Left ventricle myocardium inferior (tissue), 1 donor: ENCODE data around the gene MLF1. TPM values are rescaled to one million over a fixed set of nuclear protein-coding genes. Genes with fewer than 3 reads are reported as not detected.
A peak's percentile ranks its signal among the peaks of the same experiment; 100 is the strongest.

Experiments
- DNase-seq: peaks from one replicate; pipeline ENCODE4 v3.0.0-alpha.2; 2020
- H3K27ac ChIP-seq: fragments of 200-600 bp; replicated peaks from 2 replicates; pipeline ENCODE4 v1.8.0; 2021
- H3K27me3 ChIP-seq: fragments of 200-600 bp; 2 replicates; pipeline ENCODE4 v1.8.0; 2021; ENCODE audit warnings: low read depth
- H3K36me3 ChIP-seq: fragments of 200-600 bp; 2 replicates; pipeline ENCODE4 v1.8.0; 2021
- H3K4me1 ChIP-seq: fragments of 200-600 bp; 2 replicates; pipeline ENCODE4 v1.8.0; 2021
- H3K4me3 ChIP-seq: fragments of 200-600 bp; 2 replicates; pipeline ENCODE4 v1.8.0; 2021; ENCODE audit warnings: mild to moderate bottlenecking, moderate library complexity
- H3K9me3 ChIP-seq: fragments of 200-600 bp; replicated peaks from 2 replicates; pipeline ENCODE4 v1.8.0; 2021
- intact Hi-C: fragments of 100-400 bp; cut with micrococcal nuclease; formaldehyde crosslinking; loops from one replicate; pipeline ENCODE4 v1.11.0; 2022
- total RNA-seq: library from RNA; stranded (reverse); fragmentation: NEBNext Ultra II Directional; extraction: Animal tissue kit (Norgen Biotek cat#: 25700); gene quantifications from one replicate; pipeline ENCODE4 v1.2.1, GENCODE V29; 2021
- TF ChIP-seq, protein P1 (sequence below): fragments of 200-600 bp; IDR thresholded peaks from 2 replicates; pipeline ENCODE4 v1.8.0; 2021; ENCODE audit warnings: antibody characterized with exemption, mild to moderate bottlenecking, borderline replicate concordance
- donor health status: DM: no; HTN: yes; CAD: no; lungs with severe emphysema.

Gene MLF1
- total RNA-seq, 1 donor from 2014 or later, result 200 TPM

DNA sequence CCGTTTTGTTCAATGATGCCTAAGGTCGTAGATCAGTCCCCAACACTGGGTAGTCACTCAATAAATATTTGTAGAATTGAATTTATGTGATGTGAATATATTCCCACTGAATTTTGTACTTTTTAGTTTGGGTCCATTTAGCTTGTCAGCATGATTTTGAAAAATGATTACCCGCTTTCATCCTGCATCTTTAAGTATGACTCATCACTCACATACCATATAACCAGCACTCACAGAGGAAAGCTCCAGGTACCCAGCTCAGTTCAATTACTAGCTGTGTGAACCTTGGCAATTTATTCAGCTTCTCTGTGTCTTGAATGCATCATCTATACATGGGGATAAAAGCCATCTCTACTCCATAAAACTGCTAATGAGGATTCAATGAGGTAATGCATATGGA, 2.2 kb upstream of the MLF1 start:
- Histone ChIP-seq H3K27me3 (no peaks in the 10 kb centered on the region), H3K4me1 (peaks cover 35% of the 10 kb centered on the region), H3K27ac (peak overlapping the region; percentile 87), H3K4me3 (no peak overlapping the region), H3K36me3 (no peaks in the 10 kb centered on the region), H3K9me3 (peaks cover 3% of the 10 kb centered on the region)
- intact Hi-C loops, result no loop called here
- TF ChIP-seq, protein P1, sequence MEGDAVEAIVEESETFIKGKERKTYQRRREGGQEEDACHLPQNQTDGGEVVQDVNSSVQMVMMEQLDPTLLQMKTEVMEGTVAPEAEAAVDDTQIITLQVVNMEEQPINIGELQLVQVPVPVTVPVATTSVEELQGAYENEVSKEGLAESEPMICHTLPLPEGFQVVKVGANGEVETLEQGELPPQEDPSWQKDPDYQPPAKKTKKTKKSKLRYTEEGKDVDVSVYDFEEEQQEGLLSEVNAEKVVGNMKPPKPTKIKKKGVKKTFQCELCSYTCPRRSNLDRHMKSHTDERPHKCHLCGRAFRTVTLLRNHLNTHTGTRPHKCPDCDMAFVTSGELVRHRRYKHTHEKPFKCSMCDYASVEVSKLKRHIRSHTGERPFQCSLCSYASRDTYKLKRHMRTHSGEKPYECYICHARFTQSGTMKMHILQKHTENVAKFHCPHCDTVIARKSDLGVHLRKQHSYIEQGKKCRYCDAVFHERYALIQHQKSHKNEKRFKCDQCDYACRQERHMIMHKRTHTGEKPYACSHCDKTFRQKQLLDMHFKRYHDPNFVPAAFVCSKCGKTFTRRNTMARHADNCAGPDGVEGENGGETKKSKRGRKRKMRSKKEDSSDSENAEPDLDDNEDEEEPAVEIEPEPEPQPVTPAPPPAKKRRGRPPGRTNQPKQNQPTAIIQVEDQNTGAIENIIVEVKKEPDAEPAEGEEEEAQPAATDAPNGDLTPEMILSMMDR, result no peak
- DNase-seq, result no peak

DNA sequence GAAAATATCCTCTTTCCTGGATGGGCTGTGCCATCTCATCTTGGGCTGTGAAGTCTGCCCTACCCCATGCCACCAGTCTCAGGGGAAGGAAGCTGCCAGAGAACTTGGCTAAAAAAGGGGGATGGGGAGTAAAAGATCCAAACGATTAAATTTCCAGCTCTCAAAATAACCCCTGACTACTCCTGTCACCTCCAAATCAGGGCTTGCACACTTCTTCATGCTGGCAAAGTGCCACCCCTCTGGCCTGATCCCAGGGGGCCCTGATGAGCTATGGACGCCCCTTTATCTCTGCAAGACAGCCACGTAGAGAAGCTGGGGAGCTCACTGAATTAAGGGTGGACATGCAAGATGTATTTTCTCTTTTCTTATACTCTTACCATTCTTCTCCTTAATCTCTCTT, 1.2 kb upstream of the MLF1 start:
- no peaks in the 10 kb centered on the region for H3K27me3 ChIP-seq
- peaks cover 3% of the 10 kb centered on the region for H3K9me3 ChIP-seq
- TF ChIP-seq, protein P1, result no peak
- H3K27ac ChIP-seq, result peak overlapping the region; percentile 87
- DNase-seq, result no peak
- H3K36me3 ChIP-seq, result no peaks in the 10 kb centered on the region
- intact Hi-C loops, result no loop called here
- peaks cover 31% of the 10 kb centered on the region for H3K4me1 ChIP-seq
- no peak overlapping the region for H3K4me3 ChIP-seq

DNA sequence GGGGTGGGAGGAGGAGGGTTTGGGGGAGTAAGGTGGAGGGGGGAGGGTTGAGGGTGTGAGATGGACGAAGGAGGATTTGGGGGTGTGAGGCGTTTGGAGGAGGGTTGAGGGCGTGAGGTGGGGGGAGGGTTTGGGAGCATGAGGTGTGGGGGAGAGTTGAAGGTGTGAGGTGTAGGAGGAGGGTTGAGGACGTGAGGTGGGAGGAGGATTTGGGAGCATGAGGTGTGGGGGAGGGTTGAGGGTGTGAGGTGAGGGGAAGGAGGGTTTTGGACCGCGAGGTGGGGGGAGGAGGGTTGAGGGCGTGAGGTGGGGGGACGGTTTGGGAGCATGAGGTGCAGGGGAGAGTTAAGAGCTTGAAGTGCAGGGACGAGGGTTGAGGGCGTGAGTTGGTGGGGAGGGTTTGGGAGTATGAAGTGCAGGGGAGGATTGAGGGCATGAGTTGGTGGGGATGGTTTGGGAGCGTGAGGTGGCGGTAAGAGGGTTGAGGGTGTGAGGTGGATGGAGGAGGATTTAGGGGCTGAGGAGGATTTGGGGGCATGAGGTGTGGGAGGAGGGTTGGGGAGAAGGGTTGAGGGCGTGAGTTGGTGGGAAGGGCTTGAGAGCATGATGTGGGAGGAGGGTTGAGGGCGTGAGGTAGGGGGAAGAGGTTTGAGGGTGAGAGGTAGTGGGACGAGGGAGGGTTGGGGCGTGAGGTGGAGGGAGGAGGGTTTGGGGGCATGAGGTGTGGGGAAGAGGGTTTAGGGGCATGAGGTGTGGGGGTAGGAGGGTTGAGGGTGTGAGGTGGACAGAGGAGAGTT, 1.2 kb downstream of the MLF1 start:
- H3K9me3 ChIP-seq, result no peaks in the 10 kb centered on the region
- no peak for DNase-seq
- TF ChIP-seq, protein P1, result no peak
- intact Hi-C loops, result no loop called here
- no peaks in the 10 kb centered on the region for H3K36me3 ChIP-seq
- peaks cover 49% of the 10 kb centered on the region for H3K4me1 ChIP-seq
- H3K27me3 ChIP-seq, result no peaks in the 10 kb centered on the region
- H3K27ac ChIP-seq, result peak overlapping the region; percentile 62
- peak overlapping the region; percentile 86 for H3K4me3 ChIP-seq

DNA sequence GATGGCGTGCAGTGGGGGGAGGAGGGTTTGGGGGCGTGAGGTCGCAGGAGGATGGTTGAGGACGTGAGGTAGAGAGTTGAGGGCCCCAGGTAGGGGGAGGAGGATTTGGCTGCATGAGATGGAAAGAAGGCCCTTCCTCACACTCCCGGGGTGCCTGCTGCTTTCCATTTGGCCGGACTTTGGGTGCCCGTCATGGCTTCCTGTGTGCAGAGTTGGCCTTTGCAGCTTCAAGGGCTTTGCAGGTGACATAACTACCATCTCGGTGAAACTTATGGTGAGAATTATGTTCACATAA, 1.7 kb downstream of the MLF1 start:
- peak overlapping the region; percentile 62 for H3K27ac ChIP-seq
- intact Hi-C loops, result no loop called here
- H3K4me1 ChIP-seq, result peaks cover 55% of the 10 kb centered on the region
- TF ChIP-seq, protein P1, result no peak
- H3K4me3 ChIP-seq, result peak overlapping the region; percentile 86
- H3K36me3 ChIP-seq, result no peaks in the 10 kb centered on the region
- no peaks in the 10 kb centered on the region for H3K27me3 ChIP-seq
- DNase-seq, result no peak
- no peaks in the 10 kb centered on the region for H3K9me3 ChIP-seq

DNA sequence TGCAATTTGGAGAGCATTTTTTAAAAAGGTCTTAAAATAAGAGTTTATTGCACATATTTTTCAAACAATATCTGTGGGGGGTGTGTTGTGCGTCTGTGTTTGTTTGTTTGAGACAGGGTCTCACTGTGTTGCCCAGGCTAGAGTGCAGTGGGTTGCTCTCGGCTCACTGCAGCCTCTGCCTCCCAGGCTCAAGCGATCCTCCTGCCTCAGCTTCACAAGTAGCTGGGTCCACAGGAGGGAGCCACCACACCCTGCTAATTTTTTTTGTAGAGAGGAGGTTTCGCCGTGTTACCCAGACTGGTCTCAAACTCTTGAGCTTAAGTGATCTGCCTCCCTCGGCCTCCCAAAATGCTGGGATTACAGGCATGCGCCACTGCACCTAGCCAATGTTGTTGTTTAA, 2.7 kb downstream of the MLF1 start:
- no peaks in the 10 kb centered on the region for H3K27me3 ChIP-seq
- no peaks in the 10 kb centered on the region for H3K9me3 ChIP-seq
- no peaks in the 10 kb centered on the region for H3K36me3 ChIP-seq
- intact Hi-C loops, result no loop called here
- no peak for DNase-seq
- peak overlapping the region; percentile 42 for H3K27ac ChIP-seq
- peak overlapping the region; percentile 86 for H3K4me3 ChIP-seq
- TF ChIP-seq, protein P1, result peak; percentile 26
- peaks cover 58% of the 10 kb centered on the region for H3K4me1 ChIP-seq
